GM23338 (cell line): ENCODE data around the gene VTA1. TPM values are rescaled to one million over a fixed set of nuclear protein-coding genes. Genes with fewer than 3 reads are reported as not detected.

ENCODE experiments used
- ATAC-seq: fragments of 200-7000 bp; cut with Tn5 transposase; 3 replicates; pipeline ENCODE4 v1.9.1; 2020
- DNase-seq: peaks from one replicate; pipeline ENCODE4 v3.0.0-alpha.2; 2015; ENCODE audit warnings: low spot score
- H2AFZ ChIP-seq: fragments of 200-600 bp; sonication (generic); 2 replicates; pipeline ENCODE4 v1.8.0; 2016; ENCODE audit warnings: antibody characterized with exemption, mild to moderate bottlenecking, moderate library complexity
- H3F3A ChIP-seq: fragments of 200-600 bp; sonication (generic); replicated peaks from 2 replicates; pipeline ENCODE4 v1.8.0; 2017; ENCODE audit warnings: antibody characterized with exemption, mixed run types, low read depth
- H3K27ac ChIP-seq: fragments of 200-600 bp; sonication (generic); 2 replicates; pipeline ENCODE4 v1.6.1; 2016; ENCODE audit warnings: low read depth
- H3K27me3 ChIP-seq: fragments of 200-600 bp; sonication (generic); 2 replicates; pipeline ENCODE4 v1.8.0; 2016; ENCODE audit warnings: mild to moderate bottlenecking, mixed run types, moderate library complexity; ENCODE audit not compliant: insufficient read depth
- H3K36me3 ChIP-seq: fragments of 200-600 bp; sonication (generic); 2 replicates; pipeline ENCODE4 v1.8.0; 2016; ENCODE audit warnings: mild to moderate bottlenecking; ENCODE audit not compliant: insufficient read depth
- H3K4me1 ChIP-seq: fragments of 200-600 bp; sonication (generic); 2 replicates; pipeline ENCODE4 v1.8.0; 2016; ENCODE audit warnings: mild to moderate bottlenecking, moderate library complexity; ENCODE audit not compliant: insufficient read depth
- H3K4me2 ChIP-seq: fragments of 200-600 bp; sonication (generic); 2 replicates; pipeline ENCODE4 v1.7.1; 2017; ENCODE audit warnings: mixed run types
- H3K4me3 ChIP-seq: fragments of 200-600 bp; sonication (generic); 2 replicates; pipeline ENCODE4 v1.6.1; 2016; ENCODE audit warnings: mixed run types
- H3K79me2 ChIP-seq: fragments of 200-600 bp; sonication (generic); replicated peaks from 2 replicates; pipeline ENCODE4 v1.8.0; 2017; ENCODE audit warnings: mild to moderate bottlenecking; ENCODE audit not compliant: insufficient read depth
- H3K9me2 ChIP-seq: fragments of 200-600 bp; sonication (generic); 2 replicates; pipeline ENCODE4 v1.8.0; 2017; ENCODE audit not compliant: insufficient read depth
- H4K20me1 ChIP-seq: fragments of 200-600 bp; sonication (generic); replicated peaks from 2 replicates; pipeline ENCODE4 v1.8.0; 2017; ENCODE audit warnings: mild to moderate bottlenecking; ENCODE audit not compliant: insufficient read depth
- H3K27ac Mint-ChIP-seq: 2 replicates; pipeline ENCODE4 v1.8.0; 2020; ENCODE audit warnings: inconsistent platforms, mild to moderate bottlenecking, moderate library complexity, mixed read lengths
- H3K27me3 Mint-ChIP-seq: 3 replicates; pipeline ENCODE4 v1.8.0; 2022; ENCODE audit warnings: low read depth, mild to moderate bottlenecking, moderate library complexity, mixed read lengths, inconsistent platforms; ENCODE audit not compliant: insufficient read depth, poor library complexity
- H3K36me3 Mint-ChIP-seq: 3 replicates; pipeline ENCODE4 v1.8.0; 2021; ENCODE audit warnings: low read depth, mild to moderate bottlenecking, inconsistent platforms, moderate library complexity, mixed read lengths
- H3K4me1 Mint-ChIP-seq: 3 replicates; pipeline ENCODE4 v1.8.0; 2020; ENCODE audit warnings: mild to moderate bottlenecking, inconsistent platforms, mixed read lengths
- H3K4me3 Mint-ChIP-seq: 3 replicates; pipeline ENCODE4 v1.8.0; 2021; ENCODE audit warnings: moderate library complexity, mild to moderate bottlenecking, inconsistent platforms, mixed read lengths
- H3K9me3 Mint-ChIP-seq: 3 replicates; pipeline ENCODE4 v1.8.0; 2020; ENCODE audit warnings: moderate library complexity, mild to moderate bottlenecking, inconsistent platforms, mixed read lengths
- CREB1 ChIP-seq: fragments of 250-450 bp; sonication (Bioruptor Pico); IDR thresholded peaks from 2 replicates; pipeline ENCODE4 v1.5.0; 2020; ENCODE audit warnings: low read depth, mild to moderate bottlenecking, moderate library complexity
- EZH2 ChIP-seq: fragments of 200-600 bp; sonication (generic); IDR thresholded peaks from one replicate; pipeline ENCODE4 v1.8.0; 2017; ENCODE audit warnings: antibody characterized with exemption, mild to moderate bottlenecking, low read depth; ENCODE audit not compliant: unreplicated experiment
- EZH2phosphoT487 ChIP-seq: fragments of 200-600 bp; sonication (generic); IDR thresholded peaks from one replicate; pipeline ENCODE4 v1.8.1; 2018; ENCODE audit warnings: antibody characterized with exemption; ENCODE audit not compliant: unreplicated experiment
- JUNB ChIP-seq: IDR thresholded peaks from one replicate; pipeline ENCODE4 v1.6.1; 2016; ENCODE audit warnings: antibody characterized with exemption; ENCODE audit not compliant: unreplicated experiment
- NANOG ChIP-seq: IDR thresholded peaks from 2 replicates; pipeline ENCODE4 v1.6.1; 2016; ENCODE audit warnings: antibody characterized with exemption, borderline replicate concordance
- POLR2AphosphoS5 ChIP-seq: IDR thresholded peaks from 2 replicates; pipeline ENCODE4 v1.6.1; 2016; ENCODE audit warnings: antibody characterized with exemption, low read depth
- REST ChIP-seq: IDR thresholded peaks from one replicate; pipeline ENCODE4 v1.6.1; 2018; ENCODE audit warnings: antibody characterized with exemption; ENCODE audit not compliant: unreplicated experiment
- STAT1 ChIP-seq: IDR thresholded peaks from one replicate; pipeline ENCODE4 v1.6.1; 2016; ENCODE audit warnings: antibody characterized with exemption; ENCODE audit not compliant: unreplicated experiment
- ZNF114 ChIP-seq: fragments of 250-450 bp; sonication (Bioruptor Pico); IDR thresholded peaks from 2 replicates; pipeline ENCODE4 v1.5.0; 2020; ENCODE audit warnings: mild to moderate bottlenecking, moderate library complexity
- ZNF331 ChIP-seq: fragments of 250-450 bp; sonication (Bioruptor Pico); IDR thresholded peaks from 2 replicates; pipeline ENCODE4 v1.5.0; 2020; ENCODE audit warnings: low read depth, mild to moderate bottlenecking, moderate library complexity
- ZNF462 ChIP-seq: fragments of 250-450 bp; sonication (Bioruptor Pico); IDR thresholded peaks from 2 replicates; pipeline ENCODE4 v1.5.0; 2020; ENCODE audit warnings: mild to moderate bottlenecking, moderate library complexity
- polyA plus RNA-seq: library from polyadenylated mRNA; unstranded; fragments of >200 nt; fragmentation: Nextera tagmentation; extraction: Ambion mirVana; gene quantifications from 2 replicates; pipeline ENCODE4 v1.2.1, GENCODE V29; 2016
- total RNA-seq: library from RNA; depleted of rRNA; stranded (reverse); fragments of >200 nt; shearing (Covaris generic); gene quantifications from 2 replicates; pipeline ENCODE4 v1.2.3, GENCODE V29; 2014
- TF ChIP-seq, protein P1 (sequence below), 2 experiments: fragments of 200-600 bp in 1 of 2; sonication (generic) in 1 of 2; conservative IDR thresholded peaks; 2 replicates each; pipeline versions ENCODE4 v1.5.1 to v1.6.1; 2016 to 2017; ENCODE audit warnings: antibody characterized with exemption in 2 of 2, low read depth in 2 of 2, mild to moderate bottlenecking in 2 of 2, moderate library complexity in 1 of 2
- TF ChIP-seq, protein P2 (sequence below): IDR thresholded peaks from 2 replicates; pipeline ENCODE4 v1.6.1; 2016; ENCODE audit warnings: antibody characterized with exemption

The VTA1 gene
- total and polyA plus RNA-seq, 2 experiments from 2014 or later = 102 to 104 TPM

DNA sequence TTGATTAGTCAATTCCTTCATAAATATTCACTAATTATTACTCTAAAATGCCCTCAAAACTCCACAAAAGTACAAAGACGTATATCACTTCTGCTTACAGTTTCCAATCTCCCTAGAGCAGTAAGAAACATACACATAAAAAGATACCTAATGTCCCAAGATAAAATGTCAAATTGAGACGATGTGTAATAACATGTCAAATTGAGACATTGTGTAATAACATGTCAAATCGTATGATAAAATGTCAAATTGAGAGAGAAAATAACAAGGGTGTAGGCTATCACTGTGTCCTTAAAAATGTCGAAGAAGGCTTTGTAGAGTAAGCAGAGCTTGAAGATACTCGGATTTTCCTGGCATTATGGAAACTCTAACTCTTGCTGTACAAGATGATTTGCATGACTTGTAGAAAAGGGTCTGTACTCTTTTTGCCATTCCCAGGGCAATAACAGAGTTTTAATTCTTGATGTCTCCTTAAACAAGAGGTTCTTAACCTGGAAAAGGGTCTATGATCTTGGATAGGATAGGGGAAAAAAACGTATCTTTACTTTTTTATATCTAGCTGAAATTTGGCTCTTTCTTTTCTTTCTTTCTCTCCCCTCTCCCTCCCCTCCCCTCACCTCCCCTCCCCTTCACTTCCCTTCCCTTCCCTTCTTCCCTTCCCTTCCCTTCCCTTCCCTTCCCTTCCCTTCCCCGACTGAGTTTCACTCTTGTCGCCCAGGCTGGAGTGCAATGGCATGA is 87.1 kb downstream of the VTA1 start:
- H3K36me3 Mint-ChIP-seq = no peaks in the 10 kb centered on the region
- H3K27ac Mint-ChIP-seq = no peak overlapping the region

More for the DNA sequence above, 87.1 kb downstream of the VTA1 start:
- DNase-seq = no peak
- Histone ChIP-seq H3K79me2 (no peaks in the 10 kb centered on the region), H3F3A (no peaks in the 10 kb centered on the region), H3K4me1 (peaks cover 15% of the 10 kb centered on the region), H3K4me3 (no peak overlapping the region), H3K27ac (no peak overlapping the region), H3K4me2 (no peak overlapping the region), H3K9me2 (0 out of 2 replicates have a peak, but pooled peaks cover 3% of the 10 kb centered on the region), H3K36me3 (no peaks in the 10 kb centered on the region), H4K20me1 (no peaks in the 10 kb centered on the region), H2AFZ (no peak overlapping the region), H3K27me3 (no peaks in the 10 kb centered on the region)
- no peak for ATAC-seq
- Mint-ChIP-seq H3K4me3 (no peak overlapping the region), H3K9me3 (peaks cover 7% of the 10 kb centered on the region), H3K27me3 (peaks cover 1% of the 10 kb centered on the region), H3K4me1 (peaks cover 7% of the 10 kb centered on the region; the same call in 1 of the 3 replicates)
- TF ChIP-seq ZNF331 (no peak), CREB1 (CRISPR knock-in tag) (no peak), REST (no peak), ZNF114 (CRISPR knock-in tag) (no peak), POLR2AphosphoS5 (no peak), NANOG (no peak), EZH2phosphoT487 (no peak), ZNF462 (CRISPR knock-in tag) (no peak), EZH2 (no peak), STAT1 (no peak), JUNB (no peak)
- TF ChIP-seq, protein P1, sequence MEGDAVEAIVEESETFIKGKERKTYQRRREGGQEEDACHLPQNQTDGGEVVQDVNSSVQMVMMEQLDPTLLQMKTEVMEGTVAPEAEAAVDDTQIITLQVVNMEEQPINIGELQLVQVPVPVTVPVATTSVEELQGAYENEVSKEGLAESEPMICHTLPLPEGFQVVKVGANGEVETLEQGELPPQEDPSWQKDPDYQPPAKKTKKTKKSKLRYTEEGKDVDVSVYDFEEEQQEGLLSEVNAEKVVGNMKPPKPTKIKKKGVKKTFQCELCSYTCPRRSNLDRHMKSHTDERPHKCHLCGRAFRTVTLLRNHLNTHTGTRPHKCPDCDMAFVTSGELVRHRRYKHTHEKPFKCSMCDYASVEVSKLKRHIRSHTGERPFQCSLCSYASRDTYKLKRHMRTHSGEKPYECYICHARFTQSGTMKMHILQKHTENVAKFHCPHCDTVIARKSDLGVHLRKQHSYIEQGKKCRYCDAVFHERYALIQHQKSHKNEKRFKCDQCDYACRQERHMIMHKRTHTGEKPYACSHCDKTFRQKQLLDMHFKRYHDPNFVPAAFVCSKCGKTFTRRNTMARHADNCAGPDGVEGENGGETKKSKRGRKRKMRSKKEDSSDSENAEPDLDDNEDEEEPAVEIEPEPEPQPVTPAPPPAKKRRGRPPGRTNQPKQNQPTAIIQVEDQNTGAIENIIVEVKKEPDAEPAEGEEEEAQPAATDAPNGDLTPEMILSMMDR (conservative IDR thresholded peaks at IDR 0.05; ENCODE audit: low read depth in 2 of 2) = no peak
- TF ChIP-seq, protein P2, sequence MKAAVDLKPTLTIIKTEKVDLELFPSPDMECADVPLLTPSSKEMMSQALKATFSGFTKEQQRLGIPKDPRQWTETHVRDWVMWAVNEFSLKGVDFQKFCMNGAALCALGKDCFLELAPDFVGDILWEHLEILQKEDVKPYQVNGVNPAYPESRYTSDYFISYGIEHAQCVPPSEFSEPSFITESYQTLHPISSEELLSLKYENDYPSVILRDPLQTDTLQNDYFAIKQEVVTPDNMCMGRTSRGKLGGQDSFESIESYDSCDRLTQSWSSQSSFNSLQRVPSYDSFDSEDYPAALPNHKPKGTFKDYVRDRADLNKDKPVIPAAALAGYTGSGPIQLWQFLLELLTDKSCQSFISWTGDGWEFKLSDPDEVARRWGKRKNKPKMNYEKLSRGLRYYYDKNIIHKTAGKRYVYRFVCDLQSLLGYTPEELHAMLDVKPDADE = no peak
